Hepatocyte (in vitro differentiated cells): ENCODE measurements around the gene OTULIN. TPM values are rescaled to one million over a fixed set of nuclear protein-coding genes. Genes with fewer than 3 reads are reported as not detected.

Experiments used
- DNase-seq: peaks from one replicate; pipeline ENCODE4 v3.0.0-alpha.2; 2016; ENCODE audit warnings: low spot score
- H2AFZ ChIP-seq: fragments of 200-600 bp; sonication (generic); 2 replicates; pipeline ENCODE4 v1.6.0; 2016; ENCODE audit warnings: antibody characterized with exemption, mild to moderate bottlenecking
- H3K27ac ChIP-seq: fragments of 200-600 bp; sonication (generic); 2 replicates; pipeline ENCODE4 v1.5.1; 2016; ENCODE audit warnings: mild to moderate bottlenecking
- H3K27me3 ChIP-seq: fragments of 200-600 bp; sonication (generic); 2 replicates; pipeline ENCODE4 v1.6.1; 2016
- H3K36me3 ChIP-seq: fragments of 200-600 bp; sonication (generic); replicated peaks from 2 replicates; pipeline ENCODE4 v1.5.1; 2016; ENCODE audit warnings: low read depth; ENCODE audit not compliant: insufficient read depth
- H3K4me1 ChIP-seq: fragments of 200-600 bp; sonication (generic); 2 replicates; pipeline ENCODE4 v1.5.1; 2016; ENCODE audit warnings: mild to moderate bottlenecking, moderate library complexity; ENCODE audit not compliant: insufficient read depth
- H3K4me2 ChIP-seq: fragments of 200-600 bp; sonication (generic); 2 replicates; pipeline ENCODE4 v1.6.0; 2016
- H3K4me3 ChIP-seq: fragments of 200-600 bp; sonication (generic); 2 replicates; pipeline ENCODE4 v1.5.1; 2016; ENCODE audit warnings: mild to moderate bottlenecking
- H3K79me2 ChIP-seq: fragments of 200-600 bp; sonication (generic); 2 replicates; pipeline ENCODE4 v1.6.0; 2017; ENCODE audit warnings: mild to moderate bottlenecking
- H3K9me2 ChIP-seq: fragments of 200-600 bp; sonication (generic); replicated peaks from 2 replicates; pipeline ENCODE4 v1.6.0; 2017; ENCODE audit warnings: mild to moderate bottlenecking; ENCODE audit not compliant: insufficient read depth
- H3K9me3 ChIP-seq: fragments of 200-600 bp; sonication (generic); 2 replicates; pipeline ENCODE4 v1.5.1; 2016; ENCODE audit warnings: low read depth, mild to moderate bottlenecking
- H4K20me1 ChIP-seq: fragments of 200-600 bp; sonication (generic); 2 replicates; pipeline ENCODE4 v1.6.0; 2016; ENCODE audit warnings: mild to moderate bottlenecking; ENCODE audit not compliant: insufficient read depth, poor library complexity, severe bottlenecking
- CTCF ChIP-seq: fragments of 200-600 bp; sonication (generic); IDR thresholded peaks from 2 replicates; pipeline ENCODE4 v1.5.1; 2016; ENCODE audit warnings: antibody characterized with exemption, mild to moderate bottlenecking; ENCODE audit not compliant: poor library complexity
- EZH2 ChIP-seq: fragments of 200-600 bp; sonication (generic); IDR thresholded peaks from 2 replicates; pipeline ENCODE4 v1.6.1; 2016; ENCODE audit warnings: antibody characterized with exemption, mild to moderate bottlenecking, borderline replicate concordance
- EZH2phosphoT487 ChIP-seq: fragments of 200-600 bp; sonication (generic); IDR thresholded peaks from one replicate; pipeline ENCODE4 v1.6.1; 2018; ENCODE audit warnings: antibody characterized with exemption, mild to moderate bottlenecking, low read depth, moderate library complexity; ENCODE audit not compliant: unreplicated experiment, severe bottlenecking
- WGBS: methylation state at CpG from one replicate; pipeline ENCODE4 v1.1.6; 2016; ENCODE audit warnings: low lambda C conversion rate; ENCODE audit errors: missing lambda C conversion rate; 5-methylcytosine and 5-hydroxymethylcytosine counted together
- polyA plus RNA-seq: library from polyadenylated mRNA; unstranded; fragments of >200 nt; fragmentation: Nextera tagmentation; extraction: Ambion mirVana; gene quantifications from 2 replicates; pipeline ENCODE4 v1.2.1, GENCODE V29; 2016
- total RNA-seq: library from RNA; depleted of rRNA; stranded (reverse); fragments of >200 nt; gene quantifications from 2 replicates; pipeline ENCODE4 v1.2.3, GENCODE V29; 2014

The OTULIN gene
- total and polyA plus RNA-seq, 2 experiments from 2014 or later: 21.0 to 45.2 TPM

- DNase-seq: no peak
- Histone ChIP-seq H3K4me3 (no peak overlapping the region), H3K4me2 (no peak overlapping the region), H3K79me2 (no peaks in the 10 kb centered on the region), H3K36me3 (no peaks in the 10 kb centered on the region), H2AFZ (no peak overlapping the region), H3K4me1 (no peaks in the 10 kb centered on the region), H3K27me3 (no peaks in the 10 kb centered on the region), H3K9me2 (no peaks in the 10 kb centered on the region), H3K27ac (no peak overlapping the region), H4K20me1 (peaks cover 6% of the 10 kb centered on the region), H3K9me3 (no peaks in the 10 kb centered on the region)
- WGBS: 84% methylated on average over 13 of the region's 13 CpGs
- TF ChIP-seq EZH2phosphoT487 (no peak), CTCF (no peak), EZH2 (no peak)
These were observed 52.5 kb downstream of the OTULIN start for GRCh38 chr5:14716755-14717752.

GRCh38 chr5:14718778-14719177, 54.3 kb downstream of the OTULIN start:
- WGBS: 96% methylated on average over 5 of the region's 5 CpGs
- no peaks in the 10 kb centered on the region for H3K27me3 ChIP-seq
- peaks cover 6% of the 10 kb centered on the region for H4K20me1 ChIP-seq
- no peaks in the 10 kb centered on the region for H3K79me2 ChIP-seq
- no peak for TF ChIP-seq EZH2phosphoT487
- no peak for TF ChIP-seq CTCF
- TF ChIP-seq EZH2: no peak
- H3K9me2 ChIP-seq: no peaks in the 10 kb centered on the region
- H3K4me1 ChIP-seq: no peaks in the 10 kb centered on the region
- H3K9me3 ChIP-seq: no peaks in the 10 kb centered on the region
- H3K36me3 ChIP-seq: no peaks in the 10 kb centered on the region
- H3K27ac ChIP-seq: no peak overlapping the region
- H3K4me2 ChIP-seq: no peak overlapping the region
- H2AFZ ChIP-seq: no peak overlapping the region
- no peak overlapping the region for H3K4me3 ChIP-seq
- DNase-seq: no peak

- Histone ChIP-seq H3K4me3 (no peak overlapping the region), H4K20me1 (peaks cover 6% of the 10 kb centered on the region), H3K9me3 (no peaks in the 10 kb centered on the region), H3K27ac (no peak overlapping the region), H3K9me2 (no peaks in the 10 kb centered on the region), H3K79me2 (no peaks in the 10 kb centered on the region), H3K27me3 (no peaks in the 10 kb centered on the region), H3K4me1 (no peaks in the 10 kb centered on the region), H2AFZ (no peak overlapping the region), H3K36me3 (no peaks in the 10 kb centered on the region), H3K4me2 (no peak overlapping the region)
- TF ChIP-seq CTCF: no peak
- no peak for TF ChIP-seq EZH2
- TF ChIP-seq EZH2phosphoT487: no peak
- WGBS: 88% methylated on average over 3 of the region's 3 CpGs
- DNase-seq: no peak
These were observed 55.9 kb downstream of the OTULIN start for GRCh38 chr5:14720236-14720923.
